Panc1 (cell line): ENCODE results near the gene OLAH. TPM values are rescaled to one million over a fixed set of nuclear protein-coding genes. Genes with fewer than 3 reads are reported as not detected.

Experiments
- ATAC-seq: fragments of 200-7000 bp; cut with Tn5 transposase; 2 replicates; pipeline ENCODE4 v1.9.1; 2020; ENCODE audit warnings: mild to moderate bottlenecking, moderate library complexity
- BruUV-seq: library from RNA; stranded (reverse); fragments of 400-500 nt; replicated peaks from 2 replicates; lab custom pipeline; 2021; lab: Mats Ljungman, UMichigan
- CTCF ChIA-PET: fragments of 300-600 bp; sonication (Branson Sonifier 250); formaldehyde crosslinking; loops from one replicate; lab custom pipeline; 2022; ENCODE audit warnings: antibody characterized with exemption; lab: Charles Lee
- POLR2A ChIA-PET: fragments of 300-600 bp; sonication (Branson Sonifier 250); formaldehyde crosslinking; loops from one replicate; lab custom pipeline; 2022; ENCODE audit warnings: antibody characterized with exemption; lab: Charles Lee
- DNase-seq: peaks from one replicate; pipeline ENCODE4 v3.0.0-alpha.2; 2010; ENCODE audit warnings: low read depth, low spot score
- H3K27ac ChIP-seq: 2 replicates; pipeline ENCODE4 v1.5.1; 2011; ENCODE audit warnings: mild to moderate bottlenecking, low read length, inconsistent platforms
- H3K27me3 ChIP-seq: fragments of 200-500 bp; sonication (Bioruptor generic); 2 replicates; pipeline ENCODE4 v1.6.0; 2014; ENCODE audit warnings: low read length, inconsistent platforms; ENCODE audit not compliant: control insufficient read depth, insufficient read depth
- H3K36me3 ChIP-seq: fragments of 200-500 bp; sonication (Bioruptor generic); 2 replicates; pipeline ENCODE4 v1.5.1; 2014; ENCODE audit warnings: inconsistent platforms, mild to moderate bottlenecking, low read length, moderate library complexity; ENCODE audit not compliant: control insufficient read depth, insufficient read depth
- H3K4me1 ChIP-seq: 2 replicates; pipeline ENCODE4 v1.5.1; 2011; ENCODE audit warnings: inconsistent platforms, mild to moderate bottlenecking, low read length, moderate library complexity; ENCODE audit not compliant: control insufficient read depth, insufficient read depth
- H3K4me3 ChIP-seq, 2 experiments: 2 replicates each; pipeline ENCODE4 v1.5.1; 2011 to 2012; ENCODE audit warnings: low read depth in 2 of 2, low read length in 2 of 2, mild to moderate bottlenecking in 2 of 2, inconsistent platforms in 1 of 2, moderate library complexity in 1 of 2
- H3K9me3 ChIP-seq: fragments of 200-500 bp; sonication (Bioruptor generic); 2 replicates; pipeline ENCODE4 v1.5.1; 2014; ENCODE audit warnings: low read depth, mild to moderate bottlenecking, inconsistent platforms, low read length, moderate library complexity; ENCODE audit not compliant: control insufficient read depth, insufficient read depth
- POLR2AphosphoS5 ChIP-seq: IDR thresholded peaks from 2 replicates; pipeline ENCODE4 v1.6.1; 2012; ENCODE audit warnings: mild to moderate bottlenecking, low read depth, low read length, moderate library complexity
- SIN3A ChIP-seq: IDR thresholded peaks from 2 replicates; pipeline ENCODE4 v1.6.1; 2012; ENCODE audit warnings: low read depth, mild to moderate bottlenecking, low read length, moderate library complexity, borderline replicate concordance; ENCODE audit not compliant: insufficient read depth
- TCF7L2 ChIP-seq: IDR thresholded peaks from 2 replicates; pipeline ENCODE4 v1.6.1; 2011; ENCODE audit warnings: mild to moderate bottlenecking, low read depth, low read length, inconsistent platforms
- in situ Hi-C: cut with HindIII; loops from 2 replicates; pipeline ENCODE4 v1.10.0; 2016; ENCODE audit warnings: low sequenced_read_pairs, low pct_unique_long_range_greater_than_20kb
- intact Hi-C: fragments of 100-400 bp; cut with micrococcal nuclease; formaldehyde crosslinking; loops from one replicate; pipeline ENCODE4 v1.10.0; 2022; ENCODE audit not compliant: unreplicated experiment
- total RNA-seq: library from RNA; stranded (reverse); gene quantifications from one replicate; pipeline ENCODE4 v1.2.1, GENCODE V29; 2021; ENCODE audit not compliant: unreplicated experiment
- TF ChIP-seq, protein P1 (sequence below): fragments of 450-650 bp; IDR thresholded peaks from 2 replicates; pipeline ENCODE4 v1.5.1; 2017; ENCODE audit warnings: mild to moderate bottlenecking
- TF ChIP-seq, protein P2 (sequence below), 2 experiments: IDR thresholded peaks; 2 replicates each; pipeline ENCODE4 v1.6.1; 2011 to 2012; ENCODE audit warnings: low read depth in 2 of 2, control low read depth in 1 of 2, low read length in 1 of 2, mild to moderate bottlenecking in 1 of 2, moderate library complexity in 1 of 2; ENCODE audit not compliant: insufficient read depth in 1 of 2

The OLAH gene
- total RNA-seq, 1 experiment from 2014 or later: not detected

DNA sequence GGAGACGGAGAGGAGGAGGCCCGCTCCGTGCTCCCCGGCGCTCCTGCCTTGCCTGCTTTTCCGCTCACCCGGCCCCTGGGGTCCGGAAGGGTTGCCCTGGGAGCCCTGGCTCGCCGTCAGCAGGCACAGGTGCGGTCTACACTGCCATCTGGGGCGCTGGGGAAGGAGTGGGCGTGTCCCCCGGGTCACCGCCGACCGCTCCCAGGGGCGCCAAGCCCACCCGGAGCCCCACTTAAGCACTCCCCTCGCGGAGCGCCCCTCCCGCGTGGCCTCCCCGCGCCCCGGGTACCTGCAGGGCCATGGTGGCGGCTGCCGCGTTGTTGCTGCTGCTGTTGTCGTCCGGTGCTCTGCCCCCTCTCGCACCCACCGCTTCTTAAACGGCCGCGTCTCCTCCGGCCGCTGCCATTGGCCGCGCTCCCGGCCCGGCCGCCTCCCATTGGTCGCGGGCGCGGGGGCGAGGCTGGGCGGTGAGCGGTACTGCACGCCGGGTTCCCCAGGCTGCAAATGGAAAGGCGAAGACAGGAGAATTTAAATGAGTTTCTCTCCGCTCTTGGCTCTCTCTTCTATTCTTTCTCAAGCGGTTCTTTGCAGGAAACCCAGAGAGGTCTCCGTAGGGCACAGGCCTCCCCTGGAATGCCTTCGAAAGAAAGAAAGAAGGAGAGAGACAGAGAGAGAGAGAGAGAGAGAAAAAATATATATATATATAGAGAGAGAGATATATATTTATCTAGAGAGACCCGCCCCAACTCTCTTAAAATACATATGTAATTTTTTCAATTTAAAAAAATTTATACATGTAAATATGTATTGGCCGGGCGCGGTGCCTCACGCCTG lies 44.9 kb downstream of the OLAH start, which contains the start of gene ACBD7:
Gene ACBD7, minus strand, starts transcription at position 349 of the 834 bp plus-strand sequence. Its CDS starts 48 bp downstream, at position 301.
- Histone ChIP-seq H3K27me3 (no peaks in the 10 kb centered on the region), H3K4me3 (peak within 1 kb of the TSS; percentile 55 to 59), H3K4me1 (peaks cover 4% of the 10 kb centered on the region; the same call in 1 of the 2 replicates), H3K36me3 (no peaks in the 10 kb centered on the region), H3K27ac (no peak within 1 kb of the TSS), H3K9me3 (no peaks in the 10 kb centered on the region)
- DNase-seq: no peak
- TF ChIP-seq, protein P1, sequence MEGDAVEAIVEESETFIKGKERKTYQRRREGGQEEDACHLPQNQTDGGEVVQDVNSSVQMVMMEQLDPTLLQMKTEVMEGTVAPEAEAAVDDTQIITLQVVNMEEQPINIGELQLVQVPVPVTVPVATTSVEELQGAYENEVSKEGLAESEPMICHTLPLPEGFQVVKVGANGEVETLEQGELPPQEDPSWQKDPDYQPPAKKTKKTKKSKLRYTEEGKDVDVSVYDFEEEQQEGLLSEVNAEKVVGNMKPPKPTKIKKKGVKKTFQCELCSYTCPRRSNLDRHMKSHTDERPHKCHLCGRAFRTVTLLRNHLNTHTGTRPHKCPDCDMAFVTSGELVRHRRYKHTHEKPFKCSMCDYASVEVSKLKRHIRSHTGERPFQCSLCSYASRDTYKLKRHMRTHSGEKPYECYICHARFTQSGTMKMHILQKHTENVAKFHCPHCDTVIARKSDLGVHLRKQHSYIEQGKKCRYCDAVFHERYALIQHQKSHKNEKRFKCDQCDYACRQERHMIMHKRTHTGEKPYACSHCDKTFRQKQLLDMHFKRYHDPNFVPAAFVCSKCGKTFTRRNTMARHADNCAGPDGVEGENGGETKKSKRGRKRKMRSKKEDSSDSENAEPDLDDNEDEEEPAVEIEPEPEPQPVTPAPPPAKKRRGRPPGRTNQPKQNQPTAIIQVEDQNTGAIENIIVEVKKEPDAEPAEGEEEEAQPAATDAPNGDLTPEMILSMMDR: no peak
- TF ChIP-seq TCF7L2 (no peak), SIN3A (peak; percentile 86; the same call in 1 of the 2 replicates)
- in situ Hi-C loops (no loop called here), intact Hi-C loops (no loop called here)
- CTCF ChIA-PET: no interaction called here
- no TSS peak for BruUV-seq
- POLR2A ChIA-PET: no interaction called here
- ATAC-seq: peak; percentile 99

DNA sequence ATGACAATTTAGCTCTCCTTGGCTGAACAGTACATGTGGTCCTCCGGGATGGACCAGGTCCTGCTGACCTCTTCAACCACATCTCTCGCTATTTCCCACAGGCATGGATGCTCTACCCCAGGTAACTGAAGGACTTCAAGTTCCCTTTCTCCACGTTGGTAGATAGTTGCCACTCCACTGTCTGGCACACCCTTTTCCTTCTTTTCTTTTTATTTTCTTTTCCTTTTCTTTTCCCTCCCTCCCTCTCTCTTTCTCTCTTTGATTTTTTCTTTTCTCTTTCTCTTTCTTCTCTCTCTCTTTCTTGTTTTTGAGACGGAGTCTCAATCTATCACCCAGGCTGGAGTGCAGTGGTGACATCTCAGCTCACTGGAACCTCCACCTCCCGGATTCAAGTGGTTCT lies 47.7 kb downstream of the OLAH start:
- no TSS peak for BruUV-seq
- DNase-seq (no peak), ATAC-seq (no peak)
- Histone ChIP-seq H3K9me3 (no peaks in the 10 kb centered on the region), H3K4me3 (no peak overlapping the region), H3K4me1 (0 out of 2 replicates have a peak, but pooled peaks cover 1% of the 10 kb centered on the region), H3K36me3 (no peaks in the 10 kb centered on the region), H3K27me3 (no peaks in the 10 kb centered on the region), H3K27ac (no peak overlapping the region)
- in situ Hi-C loops: no loop called here
- ChIA-PET POLR2A (no interaction called here), CTCF (no interaction called here)
- intact Hi-C loops: no loop called here
- no peak for TF ChIP-seq POLR2AphosphoS5
- TF ChIP-seq, protein P1: no peak
- TF ChIP-seq, protein P2, sequence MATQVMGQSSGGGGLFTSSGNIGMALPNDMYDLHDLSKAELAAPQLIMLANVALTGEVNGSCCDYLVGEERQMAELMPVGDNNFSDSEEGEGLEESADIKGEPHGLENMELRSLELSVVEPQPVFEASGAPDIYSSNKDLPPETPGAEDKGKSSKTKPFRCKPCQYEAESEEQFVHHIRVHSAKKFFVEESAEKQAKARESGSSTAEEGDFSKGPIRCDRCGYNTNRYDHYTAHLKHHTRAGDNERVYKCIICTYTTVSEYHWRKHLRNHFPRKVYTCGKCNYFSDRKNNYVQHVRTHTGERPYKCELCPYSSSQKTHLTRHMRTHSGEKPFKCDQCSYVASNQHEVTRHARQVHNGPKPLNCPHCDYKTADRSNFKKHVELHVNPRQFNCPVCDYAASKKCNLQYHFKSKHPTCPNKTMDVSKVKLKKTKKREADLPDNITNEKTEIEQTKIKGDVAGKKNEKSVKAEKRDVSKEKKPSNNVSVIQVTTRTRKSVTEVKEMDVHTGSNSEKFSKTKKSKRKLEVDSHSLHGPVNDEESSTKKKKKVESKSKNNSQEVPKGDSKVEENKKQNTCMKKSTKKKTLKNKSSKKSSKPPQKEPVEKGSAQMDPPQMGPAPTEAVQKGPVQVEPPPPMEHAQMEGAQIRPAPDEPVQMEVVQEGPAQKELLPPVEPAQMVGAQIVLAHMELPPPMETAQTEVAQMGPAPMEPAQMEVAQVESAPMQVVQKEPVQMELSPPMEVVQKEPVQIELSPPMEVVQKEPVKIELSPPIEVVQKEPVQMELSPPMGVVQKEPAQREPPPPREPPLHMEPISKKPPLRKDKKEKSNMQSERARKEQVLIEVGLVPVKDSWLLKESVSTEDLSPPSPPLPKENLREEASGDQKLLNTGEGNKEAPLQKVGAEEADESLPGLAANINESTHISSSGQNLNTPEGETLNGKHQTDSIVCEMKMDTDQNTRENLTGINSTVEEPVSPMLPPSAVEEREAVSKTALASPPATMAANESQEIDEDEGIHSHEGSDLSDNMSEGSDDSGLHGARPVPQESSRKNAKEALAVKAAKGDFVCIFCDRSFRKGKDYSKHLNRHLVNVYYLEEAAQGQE (IDR thresholded peaks at IDR 0.05; ENCODE audit: insufficient read depth in 1 of 2, low read depth in 2 of 2, low read length in 1 of 2): no peak
